Measurements from ENCODE around the gene NOS3. TPM values are rescaled to one million over a fixed set of nuclear protein-coding genes. Genes with fewer than 3 reads are reported as not detected.
A peak's percentile ranks its signal among the peaks of the same experiment; 100 is the strongest.

The NOS3 gene
- total RNA-seq, 1 experiment from 2014 or later = 13.0 TPM

DNA sequence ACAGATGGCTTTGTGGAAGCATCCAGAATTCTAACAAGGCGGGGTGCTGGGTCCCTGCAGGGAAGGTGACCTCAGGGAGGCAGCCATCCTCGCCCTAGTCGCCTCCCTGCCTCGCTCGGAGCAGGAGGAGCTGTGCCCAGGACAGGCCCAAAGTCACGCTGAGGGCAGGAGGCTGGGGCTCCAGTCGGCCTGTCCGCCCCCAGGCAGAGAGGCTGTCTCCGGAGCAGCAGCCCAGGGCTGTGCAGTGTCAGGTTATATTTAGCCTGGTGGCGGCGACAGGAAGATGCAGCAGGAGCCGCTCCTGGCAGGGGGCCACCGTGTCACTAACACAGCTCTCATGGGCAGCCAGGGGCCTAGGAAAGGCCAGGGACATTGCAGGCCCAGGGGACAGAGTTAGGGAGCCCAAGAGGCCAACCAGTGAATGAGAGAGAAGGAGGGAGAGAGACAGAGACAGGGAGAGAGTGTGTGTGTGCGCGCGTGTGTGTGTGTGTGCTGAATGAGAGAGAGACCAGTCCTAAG is 26.2 kb upstream of the NOS3 start:
- DNase-seq (ENCODE audit: low spot score) = peak; percentile 31

- DNase-seq (ENCODE audit: low spot score) = no peak
Measured at GRCh38 chr7:150965273-150965830, 25.5 kb upstream of the NOS3 start.

- peak; percentile 38 for DNase-seq (ENCODE audit: low spot score)
Measured at GRCh38 chr7:150966002-150966401, 24.8 kb upstream of the NOS3 start.

DNA sequence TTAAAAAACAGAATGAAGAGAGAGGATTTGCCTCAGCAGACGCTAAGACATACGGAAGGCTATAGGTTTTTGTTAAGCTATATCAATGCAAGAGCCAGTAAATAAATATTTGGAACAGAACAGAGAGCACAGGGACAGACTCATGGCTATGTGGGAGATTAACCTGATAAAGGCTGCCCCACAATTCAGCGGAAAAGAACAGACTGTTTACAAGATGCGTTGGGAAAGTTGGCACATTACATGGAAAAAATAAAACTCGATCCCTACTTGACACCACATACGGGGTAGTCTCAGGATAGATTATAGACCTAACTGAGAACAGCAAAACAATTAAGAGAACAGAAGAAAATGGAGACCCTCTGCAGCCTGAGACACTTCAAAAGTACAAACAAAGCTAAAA is 23.5 kb upstream of the NOS3 start:
- no peak for DNase-seq (ENCODE audit: low spot score)

GRCh38 chr7:150968056-150968733 is 22.6 kb upstream of the NOS3 start:
- no peak for DNase-seq (ENCODE audit: low spot score)

DNA sequence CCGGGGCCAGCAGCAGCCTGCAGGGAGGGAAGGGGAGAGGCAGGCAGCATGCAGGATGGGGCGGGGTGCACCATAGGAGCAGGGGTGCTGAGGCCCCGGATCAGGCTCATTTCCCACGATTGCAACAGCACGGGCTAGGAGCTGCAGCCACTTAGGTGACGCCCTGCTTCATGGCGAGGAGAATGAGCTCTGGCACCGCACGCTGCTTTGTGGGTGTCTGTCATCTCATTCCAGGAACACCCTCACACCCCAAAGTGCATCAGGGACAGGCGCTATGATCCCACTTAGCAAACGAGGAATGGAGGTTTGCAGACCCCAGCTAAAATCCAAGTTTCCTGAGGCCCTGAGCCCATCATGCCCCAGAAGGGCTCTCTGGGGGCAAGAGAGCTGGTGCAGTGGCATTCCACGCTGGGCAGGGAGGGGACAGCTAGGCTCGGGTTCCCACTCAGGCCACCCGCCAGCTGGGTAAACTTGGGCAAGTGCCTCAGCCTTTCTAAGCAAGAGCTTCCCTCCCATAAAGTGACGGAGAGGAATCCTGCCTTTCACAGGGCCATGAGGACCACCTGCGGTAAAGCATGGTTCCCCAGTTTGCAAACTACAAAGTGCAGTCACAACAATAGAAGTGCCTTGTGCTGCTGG is 22.0 kb upstream of the NOS3 start:
- DNase-seq (ENCODE audit: low spot score) = no peak

- DNase-seq (ENCODE audit: low spot score) = no peak
Measured at GRCh38 chr7:150969475-150969874, 21.3 kb upstream of the NOS3 start.

- no peak for DNase-seq (ENCODE audit: low spot score)
Measured at GRCh38 chr7:150970424-150970823, 20.4 kb upstream of the NOS3 start.

- DNase-seq (ENCODE audit: low spot score) = no peak
Measured at GRCh38 chr7:150971242-150972022, 19.4 kb upstream of the NOS3 start.

DNA sequence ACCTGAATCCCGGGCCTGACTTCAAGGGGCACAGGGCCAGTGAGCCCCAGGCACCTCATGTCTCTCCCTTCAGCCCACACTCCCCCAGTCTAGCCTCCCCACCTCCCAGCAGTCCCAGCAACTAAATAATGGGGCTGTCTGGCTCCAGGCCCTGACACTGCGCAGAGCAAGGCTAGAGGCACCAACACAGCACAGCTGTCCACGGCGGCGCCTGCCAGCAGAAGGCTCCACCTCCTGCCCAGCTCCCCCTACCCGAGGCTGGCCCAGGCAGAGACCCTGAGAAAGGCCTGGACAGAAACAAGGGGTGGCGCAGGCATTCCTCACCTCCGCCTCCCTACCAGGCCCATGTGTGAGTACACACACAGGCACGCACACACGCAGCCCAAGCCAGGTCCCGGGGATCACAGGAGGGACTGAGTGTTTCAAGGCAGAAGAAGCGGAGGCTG is 18.8 kb upstream of the NOS3 start:
- DNase-seq (ENCODE audit: low spot score) = no peak

DNA sequence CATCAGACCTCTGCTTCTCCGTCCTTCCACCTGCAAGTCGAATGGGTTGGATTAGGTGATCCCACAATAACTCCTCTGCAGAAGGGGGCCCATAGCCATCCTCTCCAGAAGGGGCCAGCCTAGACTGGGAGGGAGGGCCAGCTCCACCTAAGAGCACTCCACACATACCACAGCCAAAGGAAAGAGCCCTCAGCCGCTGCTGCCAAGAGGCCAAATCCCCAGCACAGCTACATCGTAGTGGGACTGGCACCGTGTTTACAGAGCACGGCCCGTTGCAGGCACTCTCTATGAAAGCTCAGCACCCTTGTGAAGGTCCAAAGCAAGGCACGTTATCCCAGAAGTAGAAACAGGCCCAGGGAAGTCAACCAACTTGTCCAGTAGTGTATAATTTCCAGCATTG is 18.1 kb upstream of the NOS3 start:
- no peak for DNase-seq (ENCODE audit: low spot score)

DNA sequence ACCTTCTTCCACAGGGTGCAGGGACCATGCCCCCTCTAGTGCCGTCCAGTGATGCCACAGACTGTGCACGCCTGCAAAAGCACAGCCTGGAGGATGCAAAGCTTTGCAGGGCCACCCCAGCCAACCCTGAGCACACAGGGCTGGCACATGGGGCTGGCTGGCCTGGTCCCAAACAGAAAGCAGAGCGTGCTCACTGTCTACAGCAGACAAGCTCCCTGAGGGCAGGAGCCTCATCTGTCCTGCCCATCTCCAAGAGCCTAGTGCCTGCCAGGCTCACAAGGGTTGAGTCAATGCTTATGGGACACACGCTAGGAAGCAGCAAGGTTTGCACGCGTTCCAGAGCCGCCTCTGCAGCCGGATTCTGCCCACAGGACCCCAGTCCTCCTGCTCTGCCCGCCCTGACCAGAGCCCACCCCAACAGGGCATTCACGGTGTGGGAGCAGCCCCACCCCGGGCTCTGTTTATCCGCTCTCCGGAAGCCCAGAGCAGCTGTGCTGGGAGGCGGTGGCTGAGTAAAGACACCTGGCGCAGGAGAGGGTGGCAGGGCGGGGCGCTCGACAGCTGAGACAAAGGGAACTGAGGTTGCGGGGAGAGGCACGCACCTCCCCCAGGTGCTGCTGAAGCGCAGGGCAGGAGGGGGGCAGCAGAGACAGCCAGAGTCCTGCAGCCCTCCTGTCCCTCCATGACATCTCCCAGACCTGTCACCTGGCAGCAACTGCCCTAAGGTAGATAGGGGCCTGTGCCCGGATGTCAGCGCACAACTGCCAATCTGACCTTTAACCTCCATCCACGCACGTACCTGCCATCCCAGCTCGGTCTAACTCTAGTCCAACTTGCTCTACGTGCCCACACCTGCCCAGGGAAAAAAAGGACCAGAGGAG is 17.0 kb upstream of the NOS3 start:
- peak; percentile 54 for DNase-seq (ENCODE audit: low spot score)

- DNase-seq (ENCODE audit: low spot score) = no peak
Measured at GRCh38 chr7:150974468-150975391, 16.1 kb upstream of the NOS3 start.

DNA sequence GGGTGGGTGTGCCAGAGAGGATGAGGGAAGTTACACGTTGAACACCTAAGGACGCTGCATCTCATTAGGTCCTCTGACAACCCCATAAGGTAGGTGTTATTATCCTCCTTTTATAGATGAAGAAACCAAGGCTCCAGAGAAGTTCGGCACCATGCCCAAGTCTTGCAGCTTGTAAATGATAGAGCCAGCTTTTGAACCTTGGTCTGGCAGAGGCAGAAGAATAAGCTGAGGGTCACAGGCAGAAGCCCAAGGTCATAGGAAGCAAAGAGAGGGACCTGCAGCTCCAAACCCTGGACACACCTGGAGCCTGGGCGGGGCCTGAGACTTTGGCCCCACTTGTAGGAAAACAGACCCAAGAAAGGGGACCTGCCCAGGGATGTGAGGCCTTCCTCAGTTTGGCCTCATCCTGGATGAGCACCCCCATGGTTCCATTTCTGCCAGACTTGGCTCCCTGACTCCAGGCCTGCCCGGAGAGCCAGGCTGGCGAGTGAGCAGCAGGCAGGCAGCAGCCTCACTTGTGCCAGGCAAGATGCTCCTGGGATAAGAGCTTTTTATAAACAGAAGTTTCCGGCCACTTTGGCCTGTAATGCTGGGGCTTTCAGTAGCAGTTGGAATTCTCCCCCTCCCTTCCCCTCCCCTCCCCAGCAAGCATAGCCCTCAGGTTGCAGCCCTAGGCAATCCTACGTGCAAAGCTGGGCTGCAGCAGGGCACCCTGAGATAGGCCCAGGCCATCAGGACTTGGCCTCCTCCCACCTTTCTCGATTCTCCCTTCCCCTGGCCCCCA is 15.1 kb upstream of the NOS3 start:
- no peak for DNase-seq (ENCODE audit: low spot score)

- DNase-seq (ENCODE audit: low spot score) = no peak
Measured at GRCh38 chr7:150976529-150977381, 14.1 kb upstream of the NOS3 start.

- no peak for DNase-seq (ENCODE audit: low spot score)
Measured at GRCh38 chr7:150977382-150978125, 13.3 kb upstream of the NOS3 start.

- no peak for DNase-seq (ENCODE audit: low spot score)
Measured at GRCh38 chr7:150978126-150978789, 12.6 kb upstream of the NOS3 start, which contains the start of gene KCNH2. Gene KCNH2 (minus strand): TSS chr7:150978321. CDS start chr7:150977913, 408 bp downstream.

Measured in HT-29 (cell line).